Uterus (tissue), 4 donors: ENCODE results near the gene PLCE1. TPM values are rescaled to one million over a fixed set of nuclear protein-coding genes. Genes with fewer than 3 reads are reported as not detected.

Experiments used
- DNase-seq, 2 donors: peaks; one replicate each; pipeline ENCODE4 v3.0.0-alpha.2; 2019 to 2020
- H3K27ac ChIP-seq, 2 donors: fragments of 200-600 bp; sonication (generic); 1 replicate in 1 of 2; 2 replicates in 1 of 2; pipeline ENCODE4 v1.5.1; 2016 to 2018
- H3K27me3 ChIP-seq, 2 donors: fragments of 200-600 bp; sonication (generic); one replicate each; pipeline ENCODE4 v1.5.1; 2018 to 2019; ENCODE audit warnings: control low read depth in 1 of 2
- H3K36me3 ChIP-seq, 2 donors: fragments of 200-600 bp; sonication (generic); one replicate each; pipeline ENCODE4 v1.5.1; 2019; ENCODE audit warnings: control low read depth in 1 of 2
- H3K4me1 ChIP-seq, 2 donors: fragments of 200-600 bp; sonication (generic); one replicate each; pipeline ENCODE4 v1.5.1; 2018 to 2019; ENCODE audit warnings: control low read depth in 1 of 2
- H3K4me3 ChIP-seq, 2 donors: fragments of 200-600 bp; sonication (generic); 1 replicate in 1 of 2; 2 replicates in 1 of 2; pipeline ENCODE4 v1.5.1; 2018 to 2019; ENCODE audit warnings: mild to moderate bottlenecking in 1 of 2
- H3K9me3 ChIP-seq, 2 donors: fragments of 200-600 bp; sonication (generic); one replicate each; pipeline ENCODE4 v1.5.1; 2019; ENCODE audit warnings: control low read depth in 1 of 2
- POLR2A ChIP-seq, 2 donors: fragments of 450-650 bp; IDR thresholded peaks; one replicate each; pipeline ENCODE4 v1.6.1; 2016; ENCODE audit warnings: antibody characterized with exemption in 2 of 2, mild to moderate bottlenecking in 1 of 2, moderate library complexity in 1 of 2
- intact Hi-C: fragments of 100-400 bp; cut with DNase I; formaldehyde crosslinking; loops from one replicate; pipeline ENCODE4 v1.15.1; 2023; ENCODE audit warnings: low total_unique reads
- total RNA-seq, 4 donors: library from RNA; depleted of rRNA in 3 of 4; stranded (reverse); fragments of >200 nt in 3 of 4; gene quantifications; one replicate each; pipeline versions ENCODE4 v1.1.0 to v1.2.4, GENCODE V29; 2014 to 2023
- TF ChIP-seq, protein P1 (sequence below), 4 experiments: fragments of 200-600 bp in 2 of 4; fragments of 450-650 bp in 2 of 4; sonication (generic) in 2 of 4; IDR thresholded peaks; one replicate each; pipeline ENCODE4 v1.5.1; 2016 to 2019; ENCODE audit warnings: antibody characterized with exemption in 4 of 4, mild to moderate bottlenecking in 2 of 4, moderate library complexity in 1 of 4
- donor health status: DM: yes; HTN: yes; CAD: no.

PLCE1 gene
- total RNA-seq, 4 donors from 2014 or later = 7.1 to 21.7 (median 12.9) TPM

DNA sequence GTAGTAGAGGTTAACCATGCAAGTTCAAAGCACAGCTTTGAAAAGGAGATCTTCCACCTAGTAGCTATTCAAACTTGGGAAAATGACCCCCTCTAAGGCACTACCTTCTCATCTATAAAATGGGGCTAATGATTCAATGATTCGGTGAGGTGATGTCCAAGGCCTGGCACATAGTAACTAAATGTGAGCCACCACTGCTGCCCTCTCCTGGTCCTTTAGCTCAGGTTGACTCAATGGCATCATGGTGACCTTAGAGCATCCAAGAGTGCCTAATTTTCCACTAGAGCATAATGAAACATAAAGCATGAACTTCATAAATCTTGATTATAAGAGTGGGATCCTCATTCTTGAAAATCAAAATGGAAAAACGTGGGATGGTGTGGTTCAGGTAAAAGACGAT is 16.3 kb upstream of the PLCE1 start:
- H3K27me3 ChIP-seq = no peaks in the 10 kb centered on the region
- H3K36me3 ChIP-seq = no peaks in the 10 kb centered on the region
- no peak for DNase-seq
- H3K4me3 ChIP-seq = no peak overlapping the region
- TF ChIP-seq POLR2A (IDR thresholded peaks at IDR 0.05) = no peak
- TF ChIP-seq, protein P1, sequence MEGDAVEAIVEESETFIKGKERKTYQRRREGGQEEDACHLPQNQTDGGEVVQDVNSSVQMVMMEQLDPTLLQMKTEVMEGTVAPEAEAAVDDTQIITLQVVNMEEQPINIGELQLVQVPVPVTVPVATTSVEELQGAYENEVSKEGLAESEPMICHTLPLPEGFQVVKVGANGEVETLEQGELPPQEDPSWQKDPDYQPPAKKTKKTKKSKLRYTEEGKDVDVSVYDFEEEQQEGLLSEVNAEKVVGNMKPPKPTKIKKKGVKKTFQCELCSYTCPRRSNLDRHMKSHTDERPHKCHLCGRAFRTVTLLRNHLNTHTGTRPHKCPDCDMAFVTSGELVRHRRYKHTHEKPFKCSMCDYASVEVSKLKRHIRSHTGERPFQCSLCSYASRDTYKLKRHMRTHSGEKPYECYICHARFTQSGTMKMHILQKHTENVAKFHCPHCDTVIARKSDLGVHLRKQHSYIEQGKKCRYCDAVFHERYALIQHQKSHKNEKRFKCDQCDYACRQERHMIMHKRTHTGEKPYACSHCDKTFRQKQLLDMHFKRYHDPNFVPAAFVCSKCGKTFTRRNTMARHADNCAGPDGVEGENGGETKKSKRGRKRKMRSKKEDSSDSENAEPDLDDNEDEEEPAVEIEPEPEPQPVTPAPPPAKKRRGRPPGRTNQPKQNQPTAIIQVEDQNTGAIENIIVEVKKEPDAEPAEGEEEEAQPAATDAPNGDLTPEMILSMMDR (IDR thresholded peaks at IDR 0.05) = no peak
- no peaks in the 10 kb centered on the region for H3K9me3 ChIP-seq
- intact Hi-C loops = no loop called here
- H3K27ac ChIP-seq = no peak overlapping the region
- no peaks in the 10 kb centered on the region for H3K4me1 ChIP-seq

DNA sequence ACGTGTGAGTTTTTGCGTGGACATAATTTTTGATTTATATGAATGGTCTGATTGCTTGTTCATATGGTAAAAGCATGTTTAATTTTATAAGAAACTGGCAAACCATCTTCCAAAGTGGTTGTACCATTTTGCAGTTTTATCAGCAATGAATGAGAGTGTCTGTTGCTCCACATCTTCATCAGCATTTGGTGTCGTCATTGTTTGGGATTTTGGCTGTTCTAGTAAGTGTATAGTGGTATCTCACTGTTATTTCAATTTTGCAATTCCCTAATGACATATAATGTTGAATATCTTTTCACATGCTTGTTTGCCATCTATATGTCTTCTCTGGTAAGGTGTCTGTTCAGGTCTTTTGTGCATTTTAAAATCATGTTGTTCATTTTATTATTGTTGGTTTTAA is 13.2 kb upstream of the PLCE1 start:
- Histone ChIP-seq H3K27me3 (peaks cover 0 to 4% of the 10 kb centered on the region in 2 donors), H3K4me1 (no peaks in the 10 kb centered on the region), H3K9me3 (no peaks in the 10 kb centered on the region), H3K36me3 (no peaks in the 10 kb centered on the region), H3K27ac (no peak overlapping the region), H3K4me3 (no peak overlapping the region)
- no peak for TF ChIP-seq POLR2A (IDR thresholded peaks at IDR 0.05)
- TF ChIP-seq, protein P1 (IDR thresholded peaks at IDR 0.05) = no peak
- intact Hi-C loops = no loop called here
- DNase-seq = no peak

GRCh38 chr10:93991114-93991513 is 2.6 kb upstream of the PLCE1 start:
- no peaks in the 10 kb centered on the region for H3K36me3 ChIP-seq
- no peaks in the 10 kb centered on the region for H3K27me3 ChIP-seq
- TF ChIP-seq, protein P1 (IDR thresholded peaks at IDR 0.05) = no peak
- no peak for TF ChIP-seq POLR2A (IDR thresholded peaks at IDR 0.05)
- H3K4me3 ChIP-seq = no peak overlapping the region
- DNase-seq = no peak
- H3K9me3 ChIP-seq = no peaks in the 10 kb centered on the region
- intact Hi-C loops = no loop called here
- H3K4me1 ChIP-seq = peaks cover 0 to 3% of the 10 kb centered on the region in 2 donors
- H3K27ac ChIP-seq = peak overlapping the region in 1 of 2 donors; percentile 60

- H3K4me1 ChIP-seq = peaks cover 0 to 3% of the 10 kb centered on the region in 2 donors
- peak; percentile 36 to 61 for DNase-seq
- TF ChIP-seq, protein P1 (IDR thresholded peaks at IDR 0.05) = no peak
- TF ChIP-seq POLR2A (IDR thresholded peaks at IDR 0.05) = no peak
- peak overlapping the region in 1 of 2 donors; percentile 60 for H3K27ac ChIP-seq
- no peaks in the 10 kb centered on the region for H3K27me3 ChIP-seq
- H3K36me3 ChIP-seq = no peaks in the 10 kb centered on the region
- H3K9me3 ChIP-seq = no peaks in the 10 kb centered on the region
- intact Hi-C loops = no loop called here
- no peak overlapping the region for H3K4me3 ChIP-seq
These were observed 2.0 kb upstream of the PLCE1 start for GRCh38 chr10:93991596-93992284.

DNA sequence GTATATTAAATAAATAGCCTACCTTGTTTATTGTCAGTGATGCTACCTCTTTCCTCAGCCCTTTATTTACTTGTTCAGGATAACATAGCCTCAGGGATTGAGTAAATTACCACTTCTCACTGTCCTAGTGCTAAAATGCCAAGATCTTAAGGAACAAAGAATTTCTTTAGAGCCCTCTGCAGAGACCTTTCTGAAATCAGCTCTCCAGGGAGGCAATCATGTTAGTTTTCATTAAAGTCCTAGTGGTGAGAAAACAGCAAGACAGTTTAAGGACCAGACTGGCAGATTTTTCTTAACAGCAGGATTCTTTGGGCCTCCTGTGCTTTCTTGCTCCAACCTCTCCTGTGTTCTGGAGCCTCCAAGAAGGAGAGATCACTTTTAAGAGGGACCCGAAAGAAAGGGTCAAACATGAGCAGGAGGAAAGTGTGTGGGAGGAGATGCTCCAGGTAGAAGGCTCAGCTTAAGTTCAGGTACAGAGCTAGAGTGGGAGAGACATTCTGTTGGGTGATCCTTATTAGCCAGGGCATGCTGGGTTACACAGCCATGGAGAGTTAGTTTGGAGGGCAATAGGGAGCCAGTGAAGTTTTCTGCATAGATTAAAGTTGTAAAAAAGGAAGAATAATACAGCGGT is 1.2 kb upstream of the PLCE1 start:
- TF ChIP-seq, protein P1 (IDR thresholded peaks at IDR 0.05) = peak in 2 of 4 experiments; percentile 11 to 14
- TF ChIP-seq POLR2A (IDR thresholded peaks at IDR 0.05) = no peak
- no peaks in the 10 kb centered on the region for H3K36me3 ChIP-seq
- intact Hi-C loops = no loop called here
- no peak overlapping the region for H3K4me3 ChIP-seq
- peaks cover 0 to 3% of the 10 kb centered on the region in 2 donors for H3K4me1 ChIP-seq
- peak overlapping the region; percentile 21 to 60 for H3K27ac ChIP-seq
- no peaks in the 10 kb centered on the region for H3K9me3 ChIP-seq
- H3K27me3 ChIP-seq = no peaks in the 10 kb centered on the region
- no peak for DNase-seq
